ENCODE measurements around the gene CYTH4. TPM values are rescaled to one million over a fixed set of nuclear protein-coding genes. Genes with fewer than 3 reads are reported as not detected.
A peak's percentile ranks its signal among the peaks of the same experiment; 100 is the strongest.

Gene CYTH4
- total RNA-seq, 1 experiment from 2014 or later: 3.8 TPM

DNA sequence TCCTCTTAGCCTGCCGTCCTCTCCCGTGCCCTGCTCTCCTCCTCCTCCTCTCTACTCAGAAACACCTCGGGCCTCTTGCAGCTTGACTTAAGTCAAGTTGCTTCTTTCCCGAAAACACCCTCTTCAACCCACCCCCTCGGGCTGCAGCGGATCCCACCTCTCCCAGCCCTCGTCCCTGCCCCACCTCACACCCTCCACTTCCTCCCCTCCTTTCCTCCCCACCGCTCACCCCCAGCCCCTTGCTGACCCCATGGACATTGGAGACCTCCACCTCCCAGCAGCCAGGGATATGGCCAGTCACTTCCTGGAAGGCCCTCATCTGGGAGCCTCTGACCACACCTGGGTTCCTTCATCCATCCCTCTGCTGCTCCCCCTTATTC is 8.5 kb upstream of the CYTH4 start:
- H2AFZ ChIP-seq (ENCODE audit: low read depth, low read length, poor library complexity, severe bottlenecking): no peak overlapping the region
- peak overlapping the region; percentile 60 for H3K4me2 ChIP-seq (ENCODE audit: low read length)
- no peaks in the 10 kb centered on the region for H3K36me3 ChIP-seq (ENCODE audit: control insufficient read depth in 1 of 2, insufficient read depth in 2 of 2, low read length in 2 of 2)
- H3K4me3 ChIP-seq (replicated peaks in 1 of 2; ENCODE audit: low read depth in 1 of 2, low read length in 2 of 2): no peak overlapping the region
- no peaks in the 10 kb centered on the region for H3K79me2 ChIP-seq (ENCODE audit: insufficient read depth, low read length)
- intact Hi-C loops (cut with micrococcal nuclease): no loop called here
- H3K9me2 ChIP-seq (ENCODE audit: insufficient read depth): no peaks in the 10 kb centered on the region
- no peaks in the 10 kb centered on the region for H3K27me3 ChIP-seq (ENCODE audit: insufficient read depth, low read length)
- H4K20me1 ChIP-seq (ENCODE audit: insufficient read depth): no peaks in the 10 kb centered on the region
- DNase-seq (ENCODE audit: low read depth, low spot score) (no peak), ATAC-seq (no peak)
- RAD21 ChIA-PET (ENCODE audit: low non-redundant PET in 1 of 2, low total read pairs in 2 of 2, uncharacterized antibody in 2 of 2, unreplicated experiment in 2 of 2): no interaction called here
- CTCF ChIA-PET: interaction anchor here (5.7 kb wide), 1 partner anchor 14 kb away, joined by 44 read pairs; no protein-coding TSS in a partner anchor
- BruUV-seq (replicated peaks): no TSS peak
- H3K9me3 ChIP-seq (ENCODE audit: control insufficient read depth in 1 of 2, insufficient read depth in 1 of 2, low read depth in 1 of 2, low read length in 2 of 2): no peaks in the 10 kb centered on the region
- no peak overlapping the region for H3K9ac ChIP-seq (ENCODE audit: low read length)
- TF ChIP-seq FOSL1 (IDR thresholded peaks at IDR 0.05; ENCODE audit: low read depth) (no peak), CBX3 (IDR thresholded peaks at IDR 0.05; ENCODE audit: low read depth) (no peak), SIN3A (IDR thresholded peaks at IDR 0.05; ENCODE audit: low read depth) (no peak), YY1 (IDR thresholded peaks at IDR 0.05; ENCODE audit: extremely low read depth, insufficient replicate concordance, low read depth, low read length) (no peak), ELF1 (IDR thresholded peaks at IDR 0.05; ENCODE audit: borderline replicate concordance, low read depth) (no peak), ZFX (IDR thresholded peaks at IDR 0.05) (no peak), POLR2AphosphoS5 (IDR thresholded peaks at IDR 0.05; ENCODE audit: low read depth, low read length) (no peak), SP1 (IDR thresholded peaks at IDR 0.05; ENCODE audit: low read depth) (no peak)
- TF ChIP-seq, protein P1, sequence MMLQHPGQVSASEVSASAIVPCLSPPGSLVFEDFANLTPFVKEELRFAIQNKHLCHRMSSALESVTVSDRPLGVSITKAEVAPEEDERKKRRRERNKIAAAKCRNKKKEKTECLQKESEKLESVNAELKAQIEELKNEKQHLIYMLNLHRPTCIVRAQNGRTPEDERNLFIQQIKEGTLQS (IDR thresholded peaks at IDR 0.05): no peak
- TF ChIP-seq, protein P2, sequence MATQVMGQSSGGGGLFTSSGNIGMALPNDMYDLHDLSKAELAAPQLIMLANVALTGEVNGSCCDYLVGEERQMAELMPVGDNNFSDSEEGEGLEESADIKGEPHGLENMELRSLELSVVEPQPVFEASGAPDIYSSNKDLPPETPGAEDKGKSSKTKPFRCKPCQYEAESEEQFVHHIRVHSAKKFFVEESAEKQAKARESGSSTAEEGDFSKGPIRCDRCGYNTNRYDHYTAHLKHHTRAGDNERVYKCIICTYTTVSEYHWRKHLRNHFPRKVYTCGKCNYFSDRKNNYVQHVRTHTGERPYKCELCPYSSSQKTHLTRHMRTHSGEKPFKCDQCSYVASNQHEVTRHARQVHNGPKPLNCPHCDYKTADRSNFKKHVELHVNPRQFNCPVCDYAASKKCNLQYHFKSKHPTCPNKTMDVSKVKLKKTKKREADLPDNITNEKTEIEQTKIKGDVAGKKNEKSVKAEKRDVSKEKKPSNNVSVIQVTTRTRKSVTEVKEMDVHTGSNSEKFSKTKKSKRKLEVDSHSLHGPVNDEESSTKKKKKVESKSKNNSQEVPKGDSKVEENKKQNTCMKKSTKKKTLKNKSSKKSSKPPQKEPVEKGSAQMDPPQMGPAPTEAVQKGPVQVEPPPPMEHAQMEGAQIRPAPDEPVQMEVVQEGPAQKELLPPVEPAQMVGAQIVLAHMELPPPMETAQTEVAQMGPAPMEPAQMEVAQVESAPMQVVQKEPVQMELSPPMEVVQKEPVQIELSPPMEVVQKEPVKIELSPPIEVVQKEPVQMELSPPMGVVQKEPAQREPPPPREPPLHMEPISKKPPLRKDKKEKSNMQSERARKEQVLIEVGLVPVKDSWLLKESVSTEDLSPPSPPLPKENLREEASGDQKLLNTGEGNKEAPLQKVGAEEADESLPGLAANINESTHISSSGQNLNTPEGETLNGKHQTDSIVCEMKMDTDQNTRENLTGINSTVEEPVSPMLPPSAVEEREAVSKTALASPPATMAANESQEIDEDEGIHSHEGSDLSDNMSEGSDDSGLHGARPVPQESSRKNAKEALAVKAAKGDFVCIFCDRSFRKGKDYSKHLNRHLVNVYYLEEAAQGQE (IDR thresholded peaks at IDR 0.05; ENCODE audit: low read depth): no peak
- TF ChIP-seq, protein P3, sequence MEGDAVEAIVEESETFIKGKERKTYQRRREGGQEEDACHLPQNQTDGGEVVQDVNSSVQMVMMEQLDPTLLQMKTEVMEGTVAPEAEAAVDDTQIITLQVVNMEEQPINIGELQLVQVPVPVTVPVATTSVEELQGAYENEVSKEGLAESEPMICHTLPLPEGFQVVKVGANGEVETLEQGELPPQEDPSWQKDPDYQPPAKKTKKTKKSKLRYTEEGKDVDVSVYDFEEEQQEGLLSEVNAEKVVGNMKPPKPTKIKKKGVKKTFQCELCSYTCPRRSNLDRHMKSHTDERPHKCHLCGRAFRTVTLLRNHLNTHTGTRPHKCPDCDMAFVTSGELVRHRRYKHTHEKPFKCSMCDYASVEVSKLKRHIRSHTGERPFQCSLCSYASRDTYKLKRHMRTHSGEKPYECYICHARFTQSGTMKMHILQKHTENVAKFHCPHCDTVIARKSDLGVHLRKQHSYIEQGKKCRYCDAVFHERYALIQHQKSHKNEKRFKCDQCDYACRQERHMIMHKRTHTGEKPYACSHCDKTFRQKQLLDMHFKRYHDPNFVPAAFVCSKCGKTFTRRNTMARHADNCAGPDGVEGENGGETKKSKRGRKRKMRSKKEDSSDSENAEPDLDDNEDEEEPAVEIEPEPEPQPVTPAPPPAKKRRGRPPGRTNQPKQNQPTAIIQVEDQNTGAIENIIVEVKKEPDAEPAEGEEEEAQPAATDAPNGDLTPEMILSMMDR (IDR thresholded peaks at IDR 0.05 in 2 of 3, conservative IDR thresholded peaks at IDR 0.05 in 1 of 3; ENCODE audit: borderline replicate concordance in 1 of 3, insufficient read depth in 1 of 3, low read depth in 2 of 3, low read length in 2 of 3): no peak
- H3K27ac ChIP-seq (ENCODE audit: low read depth, low read length): peak overlapping the region; percentile 25; the same call in 1 of the 2 replicates
- H3K4me1 ChIP-seq (ENCODE audit: control insufficient read depth in 1 of 2, insufficient read depth in 2 of 2, low read length in 2 of 2): peaks cover 30 to 73% of the 10 kb centered on the region in 2 experiments
- POLR2A ChIA-PET: no interaction called here

Data from HCT116 (cell line).